ENCODE results near the gene OTUB2. TPM values are rescaled to one million over a fixed set of nuclear protein-coding genes. Genes with fewer than 3 reads are reported as not detected.

OTUB2 gene
- total RNA-seq, 4 donors from 2014 or later: 0.47 to 1.7 (median 0.96) TPM

GRCh38 chr14:93987815-93988476, 38.2 kb upstream of the OTUB2 start:
- TF ChIP-seq CTCF (IDR thresholded peaks at IDR 0.05): no peak
- ATAC-seq (ENCODE audit: low FRiP score): no peak
- DNase-seq (ENCODE audit: low spot score): no peak

- TF ChIP-seq CTCF (IDR thresholded peaks at IDR 0.05): no peak
- ATAC-seq (ENCODE audit: low FRiP score) (no peak), DNase-seq (ENCODE audit: low spot score) (no peak)
Observed at GRCh38 chr14:93989939-93990338, 36.2 kb upstream of the OTUB2 start.

GRCh38 chr14:93991212-93991611, 34.9 kb upstream of the OTUB2 start:
- TF ChIP-seq CTCF (IDR thresholded peaks at IDR 0.05): no peak
- ATAC-seq (ENCODE audit: low FRiP score): no peak
- no peak for DNase-seq (ENCODE audit: low spot score)

GRCh38 chr14:93991649-93992048, 34.5 kb upstream of the OTUB2 start:
- no peak for ATAC-seq (ENCODE audit: low FRiP score)

GRCh38 chr14:93993382-93993781, 32.8 kb upstream of the OTUB2 start:
- no peak for TF ChIP-seq CTCF (IDR thresholded peaks at IDR 0.05)
- DNase-seq (ENCODE audit: low spot score) (no peak), ATAC-seq (ENCODE audit: low FRiP score) (no peak)

More at GRCh38 chr14:93991649-93992048, 34.5 kb upstream of the OTUB2 start:
- DNase-seq (ENCODE audit: low spot score): no peak
- no peak for TF ChIP-seq CTCF (IDR thresholded peaks at IDR 0.05)

GRCh38 chr14:93994919-93995682, 31.0 kb upstream of the OTUB2 start:
- ATAC-seq (ENCODE audit: low FRiP score) (peak; percentile 93), DNase-seq (ENCODE audit: low spot score) (no peak)
- TF ChIP-seq CTCF (IDR thresholded peaks at IDR 0.05): no peak

Data from omental fat pad (tissue), 4 donors.